T-helper 17 cell (primary cell): ENCODE measurements around the gene FOXL1. TPM values are rescaled to one million over a fixed set of nuclear protein-coding genes. Genes with fewer than 3 reads are reported as not detected.
A peak's percentile ranks its signal among the peaks of the same experiment; 100 is the strongest.

Experiments
- ATAC-seq: fragments of 150-1000 bp; cut with Tn5 transposase; 2 replicates; pipeline ENCODE4 v1.10.0; 2021; ENCODE audit warnings: mild to moderate bottlenecking, moderate library complexity
- DNase-seq, 3 donors: peaks; one replicate each; pipeline versions ENCODE4 v3.0.0 to v3.0.0-alpha.2; 2020 to 2021
- H3K9me3 ChIP-seq: one replicate; pipeline ENCODE4 v1.7.0; 2013; ENCODE audit warnings: low read length, mild to moderate bottlenecking; ENCODE audit not compliant: control insufficient read depth, poor library complexity, severe bottlenecking
- H3K27ac Mint-ChIP-seq: one replicate; pipeline ENCODE4 v1.8.0; 2022; ENCODE audit warnings: mild to moderate bottlenecking, moderate library complexity, mixed read lengths
- H3K27me3 Mint-ChIP-seq: one replicate; pipeline ENCODE4 v1.8.0; 2022; ENCODE audit warnings: mixed read lengths
- H3K36me3 Mint-ChIP-seq: one replicate; pipeline ENCODE4 v1.8.0; 2022; ENCODE audit warnings: low read depth, mixed read lengths
- H3K4me1 Mint-ChIP-seq: one replicate; pipeline ENCODE4 v1.8.0; 2022; ENCODE audit warnings: mild to moderate bottlenecking, mixed read lengths
- H3K4me3 Mint-ChIP-seq: one replicate; pipeline ENCODE4 v1.8.0; 2022; ENCODE audit warnings: mild to moderate bottlenecking, moderate library complexity, mixed read lengths
- total RNA-seq, 4 donors: library from RNA in 2 of 4; stranded (reverse) in 2 of 4; gene quantifications; one replicate each; pipeline ENCODE4 v1.2.3 and lab custom pipeline; 2022 to 2026

Gene FOXL1
- total RNA-seq, 2 donors from 2014 or later, result 0.13 TPM; not detected in 1

GRCh38 chr16:86540894-86541293, 37.5 kb upstream of the FOXL1 start:
- DNase-seq (no peak), ATAC-seq (no peak)
- Mint-ChIP-seq H3K4me1 (peaks cover 5% of the 10 kb centered on the region), H3K4me3 (no peak overlapping the region), H3K36me3 (peaks cover 3% of the 10 kb centered on the region), H3K27me3 (no peaks in the 10 kb centered on the region), H3K27ac (no peak overlapping the region)
- H3K9me3 ChIP-seq, result no peaks in the 10 kb centered on the region

GRCh38 chr16:86541560-86541959, 36.8 kb upstream of the FOXL1 start:
- no peak for DNase-seq

GRCh38 chr16:86542756-86543750, 35.3 kb upstream of the FOXL1 start:
- ATAC-seq (no peak), DNase-seq (no peak)
- peaks cover 5% of the 10 kb centered on the region for H3K4me1 Mint-ChIP-seq
- H3K27me3 Mint-ChIP-seq, result no peaks in the 10 kb centered on the region
- no peaks in the 10 kb centered on the region for H3K9me3 ChIP-seq
- H3K36me3 Mint-ChIP-seq, result peaks cover 3% of the 10 kb centered on the region
- no peak overlapping the region for H3K4me3 Mint-ChIP-seq
- no peak overlapping the region for H3K27ac Mint-ChIP-seq

More at GRCh38 chr16:86541560-86541959, 36.8 kb upstream of the FOXL1 start:
- H3K4me1 Mint-ChIP-seq, result peaks cover 5% of the 10 kb centered on the region
- H3K27me3 Mint-ChIP-seq, result no peaks in the 10 kb centered on the region
- no peaks in the 10 kb centered on the region for H3K9me3 ChIP-seq
- peaks cover 3% of the 10 kb centered on the region for H3K36me3 Mint-ChIP-seq
- H3K4me3 Mint-ChIP-seq, result no peak overlapping the region
- no peak for ATAC-seq
- H3K27ac Mint-ChIP-seq, result no peak overlapping the region

GRCh38 chr16:86545481-86545880, 32.9 kb upstream of the FOXL1 start:
- DNase-seq (no peak), ATAC-seq (no peak)
- Mint-ChIP-seq H3K27me3 (no peaks in the 10 kb centered on the region), H3K36me3 (peaks cover 5% of the 10 kb centered on the region), H3K4me1 (peaks cover 5% of the 10 kb centered on the region), H3K27ac (no peak overlapping the region), H3K4me3 (no peak overlapping the region)
- no peaks in the 10 kb centered on the region for H3K9me3 ChIP-seq

GRCh38 chr16:86545954-86546637, 32.3 kb upstream of the FOXL1 start:
- H3K9me3 ChIP-seq, result no peaks in the 10 kb centered on the region
- Mint-ChIP-seq H3K27me3 (no peaks in the 10 kb centered on the region), H3K36me3 (peaks cover 5% of the 10 kb centered on the region), H3K4me3 (no peak overlapping the region), H3K27ac (no peak overlapping the region), H3K4me1 (peaks cover 5% of the 10 kb centered on the region)
- DNase-seq (no peak), ATAC-seq (no peak)

- no peaks in the 10 kb centered on the region for H3K9me3 ChIP-seq
- Mint-ChIP-seq H3K36me3 (peaks cover 5% of the 10 kb centered on the region), H3K27me3 (no peaks in the 10 kb centered on the region), H3K27ac (no peak overlapping the region), H3K4me3 (no peak overlapping the region), H3K4me1 (peaks cover 5% of the 10 kb centered on the region)
- no peak for ATAC-seq
- no peak for DNase-seq
Measured at GRCh38 chr16:86546638-86547013, 31.7 kb upstream of the FOXL1 start.

GRCh38 chr16:86547286-86547685, 31.1 kb upstream of the FOXL1 start:
- no peak overlapping the region for H3K4me3 Mint-ChIP-seq
- ATAC-seq (no peak), DNase-seq (no peak)
- H3K4me1 Mint-ChIP-seq, result peaks cover 5% of the 10 kb centered on the region
- H3K9me3 ChIP-seq, result no peaks in the 10 kb centered on the region
- H3K27me3 Mint-ChIP-seq, result no peaks in the 10 kb centered on the region
- peaks cover 5% of the 10 kb centered on the region for H3K36me3 Mint-ChIP-seq
- no peak overlapping the region for H3K27ac Mint-ChIP-seq

GRCh38 chr16:86549076-86549892, 29.1 kb upstream of the FOXL1 start:
- DNase-seq (no peak), ATAC-seq (peak; percentile 39)
- H3K4me1 Mint-ChIP-seq, result peaks cover 10% of the 10 kb centered on the region
- H3K4me3 Mint-ChIP-seq, result no peak overlapping the region
- no peaks in the 10 kb centered on the region for H3K9me3 ChIP-seq
- H3K27me3 Mint-ChIP-seq, result no peaks in the 10 kb centered on the region
- H3K27ac Mint-ChIP-seq, result peak overlapping the region; percentile 8
- peaks cover 5% of the 10 kb centered on the region for H3K36me3 Mint-ChIP-seq

GRCh38 chr16:86549893-86550190, 28.5 kb upstream of the FOXL1 start:
- Mint-ChIP-seq H3K27me3 (no peaks in the 10 kb centered on the region), H3K27ac (no peak overlapping the region), H3K4me1 (peaks cover 10% of the 10 kb centered on the region), H3K4me3 (no peak overlapping the region), H3K36me3 (peaks cover 2% of the 10 kb centered on the region)
- H3K9me3 ChIP-seq, result no peaks in the 10 kb centered on the region
- DNase-seq, result no peak
- no peak for ATAC-seq

GRCh38 chr16:86550281-86550680, 28.1 kb upstream of the FOXL1 start:
- Mint-ChIP-seq H3K36me3 (peaks cover 2% of the 10 kb centered on the region), H3K27me3 (no peaks in the 10 kb centered on the region), H3K4me1 (peaks cover 14% of the 10 kb centered on the region), H3K27ac (no peak overlapping the region), H3K4me3 (no peak overlapping the region)
- ATAC-seq (no peak), DNase-seq (no peak)
- no peaks in the 10 kb centered on the region for H3K9me3 ChIP-seq

- no peaks in the 10 kb centered on the region for H3K9me3 ChIP-seq
- Mint-ChIP-seq H3K4me1 (peaks cover 19% of the 10 kb centered on the region), H3K27me3 (peaks cover 6% of the 10 kb centered on the region), H3K36me3 (no peaks in the 10 kb centered on the region), H3K27ac (no peak overlapping the region), H3K4me3 (peak overlapping the region; percentile 88)
- ATAC-seq, result no peak
- DNase-seq, result no peak
Measured at GRCh38 chr16:86553356-86553755, 25.0 kb upstream of the FOXL1 start.

GRCh38 chr16:86554599-86554916, 23.8 kb upstream of the FOXL1 start:
- peak overlapping the region; percentile 94 for H3K27ac Mint-ChIP-seq
- peaks cover 16% of the 10 kb centered on the region for H3K27me3 Mint-ChIP-seq
- no peaks in the 10 kb centered on the region for H3K9me3 ChIP-seq
- no peaks in the 10 kb centered on the region for H3K36me3 Mint-ChIP-seq
- peak overlapping the region; percentile 88 for H3K4me3 Mint-ChIP-seq
- ATAC-seq (no peak), DNase-seq (no peak)
- H3K4me1 Mint-ChIP-seq, result peaks cover 19% of the 10 kb centered on the region
